Stimulated activated memory B cell treated with anti-CD40 and anti-IgM and Interleukin-4, amounts not matched to agents 10 μg/mL and 1 μg/mL and 100 μg/mL, for 72 hours (primary cell): ENCODE measurements around the gene GNG12.

ENCODE experiments used
- ATAC-seq: fragments of 150-1000 bp; cut with Tn5 transposase; 2 replicates; pipeline ENCODE4 v1.10.0; 2021
- H3K27ac Mint-ChIP-seq: one replicate; pipeline ENCODE4 v1.8.0; 2022; ENCODE audit warnings: mild to moderate bottlenecking, mixed read lengths
- H3K27me3 Mint-ChIP-seq: one replicate; pipeline ENCODE4 v1.8.0; 2022; ENCODE audit warnings: mixed read lengths
- H3K36me3 Mint-ChIP-seq: one replicate; pipeline ENCODE4 v1.8.0; 2022; ENCODE audit warnings: mixed read lengths
- H3K4me1 Mint-ChIP-seq: one replicate; pipeline ENCODE4 v1.8.0; 2022; ENCODE audit warnings: mixed read lengths
- H3K4me3 Mint-ChIP-seq: one replicate; pipeline ENCODE4 v1.8.0; 2022; ENCODE audit warnings: mild to moderate bottlenecking, moderate library complexity, mixed read lengths
- H3K9me3 Mint-ChIP-seq: one replicate; pipeline ENCODE4 v1.8.0; 2022; ENCODE audit warnings: mixed read lengths

The GNG12 gene

GRCh38 chr1:67850611-67851075, 17.4 kb upstream of the GNG12 start:
- H3K4me3 Mint-ChIP-seq, result no peak overlapping the region
- H3K4me1 Mint-ChIP-seq, result no peaks in the 10 kb centered on the region
- H3K27ac Mint-ChIP-seq, result no peak overlapping the region
- no peak for ATAC-seq
- no peaks in the 10 kb centered on the region for H3K9me3 Mint-ChIP-seq
- H3K27me3 Mint-ChIP-seq, result peaks cover 21% of the 10 kb centered on the region
- H3K36me3 Mint-ChIP-seq, result no peaks in the 10 kb centered on the region

- no peaks in the 10 kb centered on the region for H3K9me3 Mint-ChIP-seq
- peaks cover 19% of the 10 kb centered on the region for H3K27me3 Mint-ChIP-seq
- H3K4me3 Mint-ChIP-seq, result no peak overlapping the region
- H3K36me3 Mint-ChIP-seq, result no peaks in the 10 kb centered on the region
- ATAC-seq, result no peak
- H3K27ac Mint-ChIP-seq, result no peak overlapping the region
- H3K4me1 Mint-ChIP-seq, result no peaks in the 10 kb centered on the region
Observed at GRCh38 chr1:67850151-67850551, 16.9 kb upstream of the GNG12 start.

- Mint-ChIP-seq H3K4me3 (no peak overlapping the region), H3K4me1 (no peaks in the 10 kb centered on the region), H3K27ac (no peak overlapping the region), H3K27me3 (peaks cover 39% of the 10 kb centered on the region), H3K9me3 (no peaks in the 10 kb centered on the region), H3K36me3 (no peaks in the 10 kb centered on the region)
- ATAC-seq, result no peak
Observed at GRCh38 chr1:67847466-67847865, 14.2 kb upstream of the GNG12 start.

GRCh38 chr1:67846538-67846937, 13.3 kb upstream of the GNG12 start:
- Mint-ChIP-seq H3K27me3 (peaks cover 41% of the 10 kb centered on the region), H3K4me1 (no peaks in the 10 kb centered on the region), H3K36me3 (no peaks in the 10 kb centered on the region), H3K27ac (no peak overlapping the region), H3K4me3 (no peak overlapping the region), H3K9me3 (no peaks in the 10 kb centered on the region)
- no peak for ATAC-seq

- H3K4me3 Mint-ChIP-seq, result no peak overlapping the region
- ATAC-seq, result no peak
- no peaks in the 10 kb centered on the region for H3K36me3 Mint-ChIP-seq
- peaks cover 41% of the 10 kb centered on the region for H3K27me3 Mint-ChIP-seq
- H3K9me3 Mint-ChIP-seq, result no peaks in the 10 kb centered on the region
- H3K4me1 Mint-ChIP-seq, result no peaks in the 10 kb centered on the region
- H3K27ac Mint-ChIP-seq, result no peak overlapping the region
Observed at GRCh38 chr1:67844988-67845387, 11.7 kb upstream of the GNG12 start.

GRCh38 chr1:67843746-67844145, 10.5 kb upstream of the GNG12 start:
- no peaks in the 10 kb centered on the region for H3K4me1 Mint-ChIP-seq
- ATAC-seq, result no peak
- H3K4me3 Mint-ChIP-seq, result no peak overlapping the region
- H3K27me3 Mint-ChIP-seq, result peaks cover 31% of the 10 kb centered on the region
- H3K9me3 Mint-ChIP-seq, result no peaks in the 10 kb centered on the region
- no peaks in the 10 kb centered on the region for H3K36me3 Mint-ChIP-seq
- H3K27ac Mint-ChIP-seq, result no peak overlapping the region

- H3K4me3 Mint-ChIP-seq, result no peak overlapping the region
- no peaks in the 10 kb centered on the region for H3K36me3 Mint-ChIP-seq
- ATAC-seq, result no peak
- peaks cover 31% of the 10 kb centered on the region for H3K27me3 Mint-ChIP-seq
- no peak overlapping the region for H3K27ac Mint-ChIP-seq
- no peaks in the 10 kb centered on the region for H3K9me3 Mint-ChIP-seq
- no peaks in the 10 kb centered on the region for H3K4me1 Mint-ChIP-seq
Observed at GRCh38 chr1:67843331-67843730, 10.1 kb upstream of the GNG12 start.

GRCh38 chr1:67840449-67840848, 7.2 kb upstream of the GNG12 start:
- H3K9me3 Mint-ChIP-seq, result no peaks in the 10 kb centered on the region
- no peak overlapping the region for H3K27ac Mint-ChIP-seq
- no peak overlapping the region for H3K4me3 Mint-ChIP-seq
- peaks cover 42% of the 10 kb centered on the region for H3K27me3 Mint-ChIP-seq
- no peaks in the 10 kb centered on the region for H3K36me3 Mint-ChIP-seq
- no peaks in the 10 kb centered on the region for H3K4me1 Mint-ChIP-seq
- ATAC-seq, result no peak

- Mint-ChIP-seq H3K36me3 (no peaks in the 10 kb centered on the region), H3K4me1 (no peaks in the 10 kb centered on the region), H3K9me3 (no peaks in the 10 kb centered on the region), H3K27ac (no peak overlapping the region), H3K27me3 (peaks cover 37% of the 10 kb centered on the region), H3K4me3 (no peak overlapping the region)
- ATAC-seq, result no peak
Observed at GRCh38 chr1:67839826-67840225, 6.6 kb upstream of the GNG12 start.

- H3K27me3 Mint-ChIP-seq, result peaks cover 31% of the 10 kb centered on the region
- H3K4me3 Mint-ChIP-seq, result no peak overlapping the region
- no peak overlapping the region for H3K27ac Mint-ChIP-seq
- ATAC-seq, result no peak
- H3K4me1 Mint-ChIP-seq, result peaks cover 4% of the 10 kb centered on the region
- no peaks in the 10 kb centered on the region for H3K36me3 Mint-ChIP-seq
- H3K9me3 Mint-ChIP-seq, result no peaks in the 10 kb centered on the region
Observed at GRCh38 chr1:67838180-67838910, 5.1 kb upstream of the GNG12 start.

GRCh38 chr1:67836769-67837168, 3.5 kb upstream of the GNG12 start:
- ATAC-seq, result no peak
- no peaks in the 10 kb centered on the region for H3K9me3 Mint-ChIP-seq
- H3K27me3 Mint-ChIP-seq, result peaks cover 32% of the 10 kb centered on the region
- H3K36me3 Mint-ChIP-seq, result no peaks in the 10 kb centered on the region
- no peak overlapping the region for H3K27ac Mint-ChIP-seq
- no peak overlapping the region for H3K4me3 Mint-ChIP-seq
- H3K4me1 Mint-ChIP-seq, result peaks cover 14% of the 10 kb centered on the region

GRCh38 chr1:67835663-67836452, 2.6 kb upstream of the GNG12 start:
- H3K4me1 Mint-ChIP-seq, result peaks cover 18% of the 10 kb centered on the region
- no peaks in the 10 kb centered on the region for H3K9me3 Mint-ChIP-seq
- ATAC-seq, result no peak
- no peak overlapping the region for H3K27ac Mint-ChIP-seq
- H3K27me3 Mint-ChIP-seq, result peaks cover 41% of the 10 kb centered on the region
- no peaks in the 10 kb centered on the region for H3K36me3 Mint-ChIP-seq
- no peak overlapping the region for H3K4me3 Mint-ChIP-seq

GRCh38 chr1:67834246-67834877, 1.1 kb upstream of the GNG12 start:
- no peak overlapping the region for H3K27ac Mint-ChIP-seq
- H3K9me3 Mint-ChIP-seq, result no peaks in the 10 kb centered on the region
- H3K4me1 Mint-ChIP-seq, result peaks cover 18% of the 10 kb centered on the region
- no peak overlapping the region for H3K4me3 Mint-ChIP-seq
- H3K27me3 Mint-ChIP-seq, result peaks cover 54% of the 10 kb centered on the region
- no peaks in the 10 kb centered on the region for H3K36me3 Mint-ChIP-seq
- ATAC-seq, result no peak

GRCh38 chr1:67833602-67833940, 304 bp upstream of the GNG12 start:
- Mint-ChIP-seq H3K4me3 (peak overlapping the region; percentile 68), H3K4me1 (peaks cover 18% of the 10 kb centered on the region), H3K9me3 (no peaks in the 10 kb centered on the region), H3K27me3 (peaks cover 54% of the 10 kb centered on the region), H3K36me3 (no peaks in the 10 kb centered on the region), H3K27ac (no peak overlapping the region)
- ATAC-seq, result peak; percentile 34

GRCh38 chr1:67831850-67832513, 1.3 kb downstream of the GNG12 start:
- no peak overlapping the region for H3K27ac Mint-ChIP-seq
- no peak for ATAC-seq
- peak overlapping the region; percentile 59 for H3K4me3 Mint-ChIP-seq
- H3K4me1 Mint-ChIP-seq, result peaks cover 18% of the 10 kb centered on the region
- no peaks in the 10 kb centered on the region for H3K36me3 Mint-ChIP-seq
- peaks cover 54% of the 10 kb centered on the region for H3K27me3 Mint-ChIP-seq
- H3K9me3 Mint-ChIP-seq, result no peaks in the 10 kb centered on the region
